HK-2 (cell line): ENCODE measurements around the gene EPHA8.

Experiments used
- DNase-seq: peaks from one replicate; pipeline ENCODE4 v3.0.0-alpha.2; 2018; ENCODE audit not compliant: unreplicated experiment

EPHA8 gene

DNA sequence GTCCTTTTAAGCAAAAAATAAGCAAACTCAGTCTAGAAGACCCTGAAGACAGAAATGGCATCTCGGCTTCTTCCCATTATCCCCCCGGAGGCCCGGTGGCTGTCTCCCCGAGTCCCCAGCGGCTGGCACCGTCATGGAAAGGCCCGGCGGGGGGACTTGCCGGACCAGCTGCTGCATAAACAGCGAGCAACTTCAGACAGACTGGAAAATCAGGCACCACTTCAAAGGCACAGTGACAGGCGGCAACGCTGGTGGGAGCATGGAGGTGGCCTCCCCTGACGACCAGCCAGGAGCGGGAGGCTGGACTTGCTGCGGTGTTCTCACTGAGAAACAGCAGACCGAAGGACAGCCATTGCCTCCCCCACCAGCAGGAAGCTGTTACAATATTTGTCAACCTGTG is 54.8 kb downstream of the EPHA8 start:
- DNase-seq = no peak

- no peak for DNase-seq
These were observed 56.0 kb downstream of the EPHA8 start for GRCh38 chr1:22619252-22619651.

GRCh38 chr1:22619798-22620197 is 56.5 kb downstream of the EPHA8 start:
- DNase-seq = no peak

GRCh38 chr1:22621761-22622160 is 58.5 kb downstream of the EPHA8 start:
- DNase-seq = no peak

DNA sequence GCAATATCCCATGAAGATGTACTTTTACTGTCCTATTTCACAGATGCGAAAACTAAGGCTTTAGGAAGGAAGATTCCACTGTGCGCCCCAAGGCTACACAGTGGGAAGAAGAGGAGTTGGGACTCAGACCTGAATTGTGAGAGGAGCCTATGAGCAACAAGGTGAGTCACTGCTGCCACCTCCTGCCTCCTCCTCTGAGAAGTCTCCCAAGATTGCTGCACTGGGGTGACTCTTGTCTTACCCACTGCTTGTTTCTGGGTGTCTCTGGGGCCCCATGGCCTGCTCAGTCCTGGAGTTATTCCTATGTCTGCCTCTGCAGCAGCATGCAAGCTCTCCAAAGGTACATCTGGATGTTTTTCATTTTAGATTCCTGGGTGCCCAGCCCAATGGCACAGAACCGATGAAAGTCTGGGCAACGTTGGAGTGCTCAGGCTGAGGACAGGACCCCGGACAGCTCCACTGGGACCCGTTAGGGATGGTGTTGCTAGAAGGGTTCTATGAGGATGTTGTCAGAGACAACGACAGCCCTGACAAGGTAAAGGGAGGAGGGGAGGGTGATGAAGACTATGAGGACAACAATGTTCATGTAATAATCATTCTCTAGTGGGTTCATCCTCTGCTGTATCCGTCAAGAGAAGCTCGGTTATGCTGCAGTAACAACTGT is 62.1 kb downstream of the EPHA8 start:
- no peak for DNase-seq

- no peak for DNase-seq
These were observed 63.2 kb downstream of the EPHA8 start for GRCh38 chr1:22626237-22627157.

DNA sequence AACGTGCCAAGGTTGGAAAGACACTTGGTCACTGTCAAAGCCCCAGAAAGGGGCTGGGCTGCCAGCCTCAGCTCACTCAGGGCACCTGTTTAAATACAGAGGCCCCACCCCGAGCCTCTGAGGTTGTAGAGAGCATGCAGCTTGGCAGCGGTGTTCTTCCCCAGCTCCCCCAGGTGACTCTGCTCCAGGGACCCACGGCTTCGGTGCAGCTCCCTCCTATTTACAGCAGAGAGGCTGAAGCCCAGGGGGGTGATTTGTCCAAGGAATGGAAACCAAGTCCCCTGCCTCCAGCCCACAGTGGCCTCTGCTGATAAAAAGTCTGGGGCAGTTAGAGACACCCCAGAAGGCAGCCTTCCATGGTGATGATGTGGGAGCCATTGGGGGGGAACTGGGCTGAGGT is 64.0 kb downstream of the EPHA8 start:
- DNase-seq = no peak

GRCh38 chr1:22628698-22629444 is 65.6 kb downstream of the EPHA8 start:
- DNase-seq = no peak

DNA sequence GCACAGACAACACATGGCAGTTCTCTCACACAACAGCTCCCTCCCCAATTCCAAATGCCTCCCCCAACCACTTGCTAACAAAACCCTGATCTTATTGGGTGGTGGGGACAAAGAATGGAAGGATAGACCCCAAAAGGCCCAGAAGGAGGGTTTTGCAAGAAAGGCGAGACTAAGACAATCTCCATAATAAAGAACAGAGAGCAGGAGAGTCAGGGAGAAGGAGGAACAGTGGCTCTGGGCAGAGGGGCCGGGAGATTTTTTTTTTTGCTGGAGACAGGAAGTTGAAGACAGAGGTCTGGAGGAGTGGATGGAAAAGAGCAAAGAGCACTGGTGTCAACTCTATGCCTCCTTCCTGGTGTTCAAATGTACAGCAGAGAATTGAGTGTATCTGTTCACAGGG is 66.6 kb downstream of the EPHA8 start:
- DNase-seq = no peak

DNA sequence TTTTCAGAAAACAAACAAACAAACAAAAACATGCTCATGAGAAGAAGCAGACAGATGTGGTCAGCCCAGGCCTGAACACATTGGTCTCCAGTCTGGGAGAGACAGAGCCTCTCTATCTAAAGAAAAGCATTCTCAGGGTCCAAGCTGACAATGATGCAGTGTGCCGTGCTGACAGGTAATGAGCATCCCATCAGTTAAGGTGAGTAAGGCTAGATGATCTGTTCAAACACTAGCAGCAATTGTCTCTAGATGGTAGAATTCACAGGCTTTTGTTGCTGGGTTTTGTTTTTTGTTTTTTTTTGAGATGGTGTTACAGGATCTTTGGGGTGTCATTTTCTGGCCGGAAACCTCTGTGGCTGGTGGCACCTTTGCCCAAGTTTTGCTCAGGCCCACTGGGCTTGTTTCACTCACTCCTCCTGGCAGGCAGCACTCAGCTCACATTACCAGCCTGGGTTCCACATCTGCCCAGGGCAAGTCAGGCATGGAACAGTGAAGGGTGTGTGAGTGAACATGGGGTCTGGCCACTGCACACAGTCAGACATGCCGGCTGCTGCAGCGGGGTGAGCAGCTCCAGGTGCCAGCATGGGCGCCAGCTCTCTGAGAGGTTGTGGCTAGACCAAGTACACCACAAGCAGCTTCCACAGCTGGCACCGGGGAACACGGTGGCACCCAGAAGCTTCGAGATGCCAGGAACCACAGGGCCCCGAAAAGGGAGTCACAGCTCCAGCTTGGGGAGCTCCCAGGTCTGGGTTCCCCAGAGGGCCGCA is 70.6 kb downstream of the EPHA8 start:
- no peak for DNase-seq

DNA sequence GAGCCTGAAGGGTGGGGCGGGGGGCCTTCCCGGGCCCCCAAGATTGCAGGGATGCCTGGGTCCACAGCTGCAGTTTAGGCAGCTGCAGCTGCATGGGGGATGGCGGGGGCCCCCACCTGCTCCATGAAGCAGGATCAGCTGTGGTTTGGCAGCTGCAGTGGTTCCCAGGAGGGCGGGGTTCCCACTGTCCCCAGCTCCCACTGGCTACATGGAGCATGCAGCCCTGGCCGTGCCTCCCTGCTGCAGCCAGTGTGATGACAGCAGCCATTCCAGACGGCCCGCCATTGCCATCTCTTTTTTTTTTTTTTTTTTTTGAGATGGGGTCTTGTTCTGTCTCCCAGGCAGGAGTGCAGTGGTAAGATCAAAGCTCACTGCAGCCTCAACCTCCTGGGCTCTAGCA is 72.1 kb downstream of the EPHA8 start:
- no peak for DNase-seq

DNA sequence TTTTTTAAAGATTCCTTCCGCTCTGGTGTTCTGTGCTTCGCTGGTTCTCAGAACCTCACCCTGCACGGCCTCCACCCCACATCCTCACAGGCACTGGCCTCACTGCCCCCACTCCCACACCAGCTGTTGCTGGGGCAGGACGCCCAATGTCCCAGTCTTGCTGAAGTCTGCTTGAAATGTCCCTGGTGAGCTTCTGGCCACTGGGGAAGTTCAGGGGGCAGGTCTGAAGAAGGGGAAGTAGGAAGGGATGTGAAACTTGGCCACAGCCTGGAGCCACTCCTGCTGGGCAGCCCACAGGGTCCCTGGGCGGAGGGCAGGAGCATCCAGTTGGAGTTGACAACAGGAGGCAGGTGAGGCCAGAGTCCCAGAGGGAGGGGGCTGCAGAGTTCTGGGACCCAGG is 73.1 kb downstream of the EPHA8 start, which contains the start of gene C1QA:
TSS of gene C1QA (plus strand) at position 276 of the 400 bp plus-strand sequence. CDS start 989 bp downstream, outside the sequence.
- DNase-seq = no peak

DNA sequence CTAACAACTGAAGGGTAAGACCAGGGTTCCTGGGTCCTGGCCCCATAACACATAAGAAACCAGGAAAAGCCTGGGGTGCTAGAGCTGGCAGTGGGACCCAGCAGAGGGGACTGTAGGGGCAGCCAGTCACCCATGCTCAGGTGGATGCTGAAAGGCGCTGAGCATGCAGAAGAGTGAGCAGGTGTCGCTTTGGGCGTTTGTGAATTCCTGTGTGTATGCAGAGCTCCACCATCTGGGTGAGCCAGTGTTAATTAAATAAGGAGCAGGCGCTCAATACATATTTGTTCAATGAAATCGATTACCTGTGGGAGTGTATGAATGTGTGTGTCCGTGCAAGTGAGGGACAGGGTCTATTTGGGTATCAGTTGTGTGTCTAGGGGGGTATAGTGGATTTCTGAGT is 73.6 kb downstream of the EPHA8 start:
- DNase-seq = no peak

GRCh38 chr1:22637907-22638445 is 74.7 kb downstream of the EPHA8 start:
- no peak for DNase-seq

DNA sequence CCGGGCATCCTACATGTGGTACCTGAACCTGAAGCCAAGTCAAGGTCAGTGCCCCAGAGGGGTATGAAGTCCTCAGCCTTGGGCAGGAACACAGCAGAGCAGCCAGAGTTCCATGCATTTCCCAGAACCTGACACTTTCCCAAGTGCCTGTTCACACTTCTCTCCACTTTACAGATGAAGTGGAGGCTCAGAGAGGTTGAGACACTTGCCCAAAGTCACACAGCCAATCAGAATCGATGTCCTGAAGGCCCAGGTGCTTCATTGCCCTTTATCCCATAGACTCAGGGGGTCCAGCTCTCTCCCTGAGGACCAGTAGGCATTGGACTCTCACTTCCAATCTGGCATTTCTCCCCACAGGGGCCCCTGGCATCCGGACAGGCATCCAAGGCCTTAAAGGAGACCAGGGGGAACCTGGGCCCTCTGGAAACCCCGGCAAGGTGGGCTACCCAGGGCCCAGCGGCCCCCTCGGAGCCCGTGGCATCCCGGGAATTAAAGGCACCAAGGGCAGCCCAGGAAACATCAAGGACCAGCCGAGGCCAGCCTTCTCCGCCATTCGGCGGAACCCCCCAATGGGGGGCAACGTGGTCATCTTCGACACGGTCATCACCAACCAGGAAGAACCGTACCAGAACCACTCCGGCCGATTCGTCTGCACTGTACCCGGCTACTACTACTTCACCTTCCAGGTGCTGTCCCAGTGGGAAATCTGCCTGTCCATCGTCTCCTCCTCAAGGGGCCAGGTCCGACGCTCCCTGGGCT is 75.4 kb downstream of the EPHA8 start:
- DNase-seq = no peak

DNA sequence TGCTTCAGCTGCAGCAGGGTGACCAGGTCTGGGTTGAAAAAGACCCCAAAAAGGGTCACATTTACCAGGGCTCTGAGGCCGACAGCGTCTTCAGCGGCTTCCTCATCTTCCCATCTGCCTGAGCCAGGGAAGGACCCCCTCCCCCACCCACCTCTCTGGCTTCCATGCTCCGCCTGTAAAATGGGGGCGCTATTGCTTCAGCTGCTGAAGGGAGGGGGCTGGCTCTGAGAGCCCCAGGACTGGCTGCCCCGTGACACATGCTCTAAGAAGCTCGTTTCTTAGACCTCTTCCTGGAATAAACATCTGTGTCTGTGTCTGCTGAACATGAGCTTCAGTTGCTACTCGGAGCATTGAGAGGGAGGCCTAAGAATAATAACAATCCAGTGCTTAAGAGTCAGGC is 76.0 kb downstream of the EPHA8 start:
- DNase-seq = no peak

- no peak for DNase-seq
These were observed 78.0 kb downstream of the EPHA8 start for GRCh38 chr1:22641247-22641646.

- DNase-seq = peak; percentile 72
These were observed 78.8 kb downstream of the EPHA8 start for GRCh38 chr1:22641906-22642636.

DNA sequence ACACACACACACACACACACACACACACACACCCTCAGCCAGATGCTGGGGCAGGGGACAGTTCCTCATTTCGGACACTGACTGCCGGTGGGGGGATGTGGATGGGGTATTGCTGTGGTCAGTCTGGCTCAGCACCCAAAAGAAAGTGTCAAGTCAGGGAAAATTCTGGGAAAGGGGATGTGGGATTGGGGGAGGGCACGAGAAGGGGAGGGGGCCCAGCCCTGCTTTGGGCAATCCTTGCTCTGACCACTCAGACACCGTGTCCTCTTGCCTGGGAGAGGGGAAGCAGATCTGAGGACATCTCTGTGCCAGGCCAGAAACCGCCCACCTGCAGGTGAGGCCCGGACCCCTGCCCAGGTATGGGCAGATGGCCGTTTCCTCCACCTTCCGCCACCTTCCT is 80.1 kb downstream of the EPHA8 start, which contains the start of gene C1QC:
TSS of gene C1QC (plus strand) at position 253 of the 400 bp plus-strand sequence. CDS start 391 bp downstream, outside the sequence.
- no peak for DNase-seq

- DNase-seq = no peak
These were observed 80.6 kb downstream of the EPHA8 start for GRCh38 chr1:22643928-22644327.
